A673 (cell line): Measurements from ENCODE around the gene PDE11A. TPM values are rescaled to one million over a fixed set of nuclear protein-coding genes. Genes with fewer than 3 reads are reported as not detected.

ENCODE experiments used
- BruUV-seq: library from RNA; stranded (reverse); fragments of 400-500 nt; replicated peaks from 2 replicates; lab custom pipeline; 2021; lab: Mats Ljungman, UMichigan
- CTCF ChIA-PET: fragments of 300-600 bp; sonication (Branson Sonifier 250); formaldehyde crosslinking; loops from one replicate; lab custom pipeline; 2022; ENCODE audit warnings: antibody characterized with exemption; lab: Charles Lee
- POLR2A ChIA-PET: fragments of 300-600 bp; sonication (Branson Sonifier 250); formaldehyde crosslinking; loops from one replicate; lab custom pipeline; 2022; ENCODE audit warnings: antibody characterized with exemption; ENCODE audit not compliant: low non-redundant PET; lab: Charles Lee
- DNase-seq: peaks from one replicate; pipeline ENCODE4 v3.0.0-alpha.2; 2015; ENCODE audit warnings: low spot score
- H3K27ac ChIP-seq: fragments of 200-600 bp; sonication (generic); 2 replicates; pipeline ENCODE4 v1.5.1; 2016; ENCODE audit warnings: mixed run types, low read depth, mild to moderate bottlenecking, mixed read lengths, antibody characterized with exemption, low read length; ENCODE audit not compliant: poor library complexity, severe bottlenecking
- H3K27me3 ChIP-seq: fragments of 200-600 bp; sonication (generic); replicated peaks from 2 replicates; pipeline ENCODE4 v1.6.1; 2017; ENCODE audit warnings: mixed run types, low read depth, mild to moderate bottlenecking, mixed read lengths, antibody characterized with exemption, low read length; ENCODE audit not compliant: insufficient read depth, poor library complexity
- H3K36me3 ChIP-seq: fragments of 200-600 bp; sonication (generic); 2 replicates; pipeline ENCODE4 v1.6.1; 2016; ENCODE audit warnings: mixed run types, mild to moderate bottlenecking, mixed read lengths, antibody characterized with exemption, low read length; ENCODE audit not compliant: insufficient read depth, poor library complexity, severe bottlenecking
- H3K4me1 ChIP-seq: fragments of 200-600 bp; sonication (generic); 2 replicates; pipeline ENCODE4 v1.6.1; 2017; ENCODE audit warnings: mixed run types, mild to moderate bottlenecking, mixed read lengths, antibody characterized with exemption, low read length; ENCODE audit not compliant: insufficient read depth, poor library complexity, severe bottlenecking
- H3K4me3 ChIP-seq: fragments of 200-600 bp; sonication (generic); 2 replicates; pipeline ENCODE4 v1.5.1; 2016; ENCODE audit warnings: low read depth, mixed run types, mild to moderate bottlenecking, mixed read lengths, low read length; ENCODE audit not compliant: poor library complexity, severe bottlenecking
- H3K9me3 ChIP-seq: fragments of 200-600 bp; sonication (generic); 2 replicates; pipeline ENCODE4 v1.6.1; 2016; ENCODE audit warnings: mixed run types, low read depth, mild to moderate bottlenecking, mixed read lengths, antibody characterized with exemption, low read length; ENCODE audit not compliant: poor library complexity, severe bottlenecking
- CTCF ChIP-seq: fragments of 300-800, 200-600 bp; sonication (generic); conservative IDR thresholded peaks from 2 replicates; pipeline ENCODE4 v1.5.1; 2017; ENCODE audit warnings: low read depth, mild to moderate bottlenecking, antibody characterized with exemption, low read length, moderate library complexity, mixed read lengths
- EZH2 ChIP-seq: fragments of 200-600 bp; sonication (generic); IDR thresholded peaks from 2 replicates; pipeline ENCODE4 v1.6.1; 2017; ENCODE audit warnings: borderline replicate concordance, low read depth, mild to moderate bottlenecking, mixed read lengths, antibody characterized with exemption, low read length; ENCODE audit not compliant: poor library complexity, severe bottlenecking
- intact Hi-C: fragments of 100-400 bp; cut with micrococcal nuclease; formaldehyde crosslinking; loops from one replicate; pipeline ENCODE4 v1.10.0; 2022; ENCODE audit not compliant: unreplicated experiment
- total RNA-seq: library from RNA; stranded (reverse); gene quantifications from 2 replicates; pipeline ENCODE4 v1.2.3, GENCODE V29; 2021

The PDE11A gene
- total RNA-seq, 1 experiment from 2014 or later: not detected

DNA sequence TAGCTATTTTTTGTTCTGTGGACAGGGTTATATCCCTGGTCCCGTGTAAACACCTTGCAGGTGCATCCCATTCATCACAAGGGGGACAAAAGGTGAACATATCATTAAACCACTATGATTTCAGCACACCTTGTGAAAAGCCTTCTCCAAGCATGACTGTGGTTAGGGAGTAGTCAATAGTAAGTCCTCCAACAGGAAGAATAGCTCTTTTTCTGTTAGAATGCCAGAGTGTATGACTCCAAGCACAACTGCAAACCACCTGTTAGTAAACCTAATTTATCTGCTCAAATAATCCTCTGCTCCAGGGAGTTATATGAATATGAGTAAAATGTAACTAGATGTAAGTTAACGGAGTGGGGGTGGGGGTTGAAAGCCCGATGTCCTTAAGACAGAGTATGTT is 439.5 kb downstream of the PDE11A start:
- POLR2A ChIA-PET: no interaction called here
- intact Hi-C loops: no loop called here
- Histone ChIP-seq H3K36me3 (no peaks in the 10 kb centered on the region), H3K4me1 (peaks cover 8% of the 10 kb centered on the region), H3K4me3 (no peak overlapping the region), H3K27ac (no peak overlapping the region), H3K27me3 (no peaks in the 10 kb centered on the region), H3K9me3 (no peaks in the 10 kb centered on the region)
- TF ChIP-seq CTCF: no peak
- no peak for TF ChIP-seq EZH2
- BruUV-seq: no TSS peak
- CTCF ChIA-PET: no interaction called here
- DNase-seq: no peak

GRCh38 chr2:177631680-177632079 is 440.9 kb downstream of the PDE11A start:
- no peaks in the 10 kb centered on the region for H3K36me3 ChIP-seq
- ChIA-PET CTCF (no interaction called here), POLR2A (no interaction called here)
- DNase-seq: no peak
- no peak overlapping the region for H3K27ac ChIP-seq
- intact Hi-C loops: no loop called here
- no peaks in the 10 kb centered on the region for H3K9me3 ChIP-seq
- H3K4me3 ChIP-seq: no peak overlapping the region
- peaks cover 8% of the 10 kb centered on the region for H3K4me1 ChIP-seq
- no peaks in the 10 kb centered on the region for H3K27me3 ChIP-seq
- TF ChIP-seq EZH2 (no peak), CTCF (no peak)
- no TSS peak for BruUV-seq

- BruUV-seq: no TSS peak
- Histone ChIP-seq H3K36me3 (no peaks in the 10 kb centered on the region), H3K27me3 (no peaks in the 10 kb centered on the region), H3K4me1 (peaks cover 14% of the 10 kb centered on the region), H3K27ac (no peak overlapping the region), H3K4me3 (no peak overlapping the region), H3K9me3 (no peaks in the 10 kb centered on the region)
- ChIA-PET CTCF (no interaction called here), POLR2A (interaction anchor here (0.6 kb wide), 1 partner anchor 21 kb away, joined by 4 read pairs; no protein-coding TSS in a partner anchor)
- no peak for TF ChIP-seq CTCF
- no peak for TF ChIP-seq EZH2
- intact Hi-C loops: no loop called here
- no peak for DNase-seq
Measured at GRCh38 chr2:177629357-177630024, 443.1 kb downstream of the PDE11A start.
